ENCODE data around the gene PDGFA. TPM values are rescaled to one million over a fixed set of nuclear protein-coding genes. Genes with fewer than 3 reads are reported as not detected.

The PDGFA gene
- total RNA-seq, 1 experiment from 2014 or later = 129 TPM

DNA sequence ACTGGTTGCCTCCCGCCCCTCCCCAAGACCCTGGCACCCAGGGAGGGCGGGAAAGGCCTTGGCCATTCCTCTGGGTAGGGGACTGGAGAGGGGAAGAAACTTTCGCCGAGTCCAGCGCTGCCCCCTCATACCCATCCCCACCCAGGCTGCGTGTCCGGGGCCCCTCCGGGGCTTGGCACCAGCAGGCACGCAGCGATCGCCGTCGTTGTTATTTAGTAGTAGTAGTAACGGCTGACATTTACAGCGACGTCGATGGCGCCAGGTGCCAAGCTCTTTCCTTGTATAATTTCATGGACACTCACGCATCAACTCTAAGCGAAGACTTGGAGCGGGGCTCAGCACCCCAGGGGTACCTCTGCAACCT, 3.3 kb upstream of the PDGFA start:
- DNase-seq (ENCODE audit: low spot score) (no peak), ATAC-seq (no peak)
- ChIA-PET CTCF (interaction anchor here (2.2 kb wide), 1 partner anchor 201 kb away, joined by 5 read pairs; no protein-coding TSS in a partner anchor), POLR2A (no interaction called here)
- peak overlapping the region; percentile 51 for H3K4me3 Mint-ChIP-seq
- H3K27ac Mint-ChIP-seq = no peak overlapping the region
- TF ChIP-seq RORB (CRISPR knock-in tag; IDR thresholded peaks at IDR 0.05) (no peak), TP53 (CRISPR knock-in tag; IDR thresholded peaks at IDR 0.05) (no peak), GABPB1 (CRISPR knock-in tag; IDR thresholded peaks at IDR 0.05) (no peak), ZNF317 (CRISPR knock-in tag; IDR thresholded peaks at IDR 0.05; ENCODE audit: borderline replicate concordance, low read depth) (no peak), ZNF671 (CRISPR knock-in tag; IDR thresholded peaks at IDR 0.05) (no peak)
- TF ChIP-seq, protein P1, sequence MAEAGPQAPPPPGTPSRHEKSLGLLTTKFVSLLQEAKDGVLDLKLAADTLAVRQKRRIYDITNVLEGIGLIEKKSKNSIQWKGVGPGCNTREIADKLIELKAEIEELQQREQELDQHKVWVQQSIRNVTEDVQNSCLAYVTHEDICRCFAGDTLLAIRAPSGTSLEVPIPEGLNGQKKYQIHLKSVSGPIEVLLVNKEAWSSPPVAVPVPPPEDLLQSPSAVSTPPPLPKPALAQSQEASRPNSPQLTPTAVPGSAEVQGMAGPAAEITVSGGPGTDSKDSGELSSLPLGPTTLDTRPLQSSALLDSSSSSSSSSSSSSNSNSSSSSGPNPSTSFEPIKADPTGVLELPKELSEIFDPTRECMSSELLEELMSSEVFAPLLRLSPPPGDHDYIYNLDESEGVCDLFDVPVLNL (CRISPR knock-in tag; IDR thresholded peaks at IDR 0.05; ENCODE audit: borderline replicate concordance, low read depth) = no peak
- TF ChIP-seq, protein P2, sequence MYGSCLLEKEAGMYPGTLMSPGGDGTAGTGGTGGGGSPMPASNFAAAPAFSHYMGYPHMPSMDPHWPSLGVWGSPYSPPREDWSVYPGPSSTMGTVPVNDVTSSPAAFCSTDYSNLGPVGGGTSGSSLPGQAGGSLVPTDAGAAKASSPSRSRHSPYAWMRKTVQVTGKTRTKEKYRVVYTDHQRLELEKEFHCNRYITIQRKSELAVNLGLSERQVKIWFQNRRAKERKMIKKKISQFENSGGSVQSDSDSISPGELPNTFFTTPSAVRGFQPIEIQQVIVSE (CRISPR knock-in tag; IDR thresholded peaks at IDR 0.05; ENCODE audit: borderline replicate concordance) = no peak
- TF ChIP-seq, protein P3, sequence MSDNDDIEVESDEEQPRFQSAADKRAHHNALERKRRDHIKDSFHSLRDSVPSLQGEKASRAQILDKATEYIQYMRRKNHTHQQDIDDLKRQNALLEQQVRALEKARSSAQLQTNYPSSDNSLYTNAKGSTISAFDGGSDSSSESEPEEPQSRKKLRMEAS (CRISPR knock-in tag; IDR thresholded peaks at IDR 0.05) = no peak
- TF ChIP-seq, protein P4, sequence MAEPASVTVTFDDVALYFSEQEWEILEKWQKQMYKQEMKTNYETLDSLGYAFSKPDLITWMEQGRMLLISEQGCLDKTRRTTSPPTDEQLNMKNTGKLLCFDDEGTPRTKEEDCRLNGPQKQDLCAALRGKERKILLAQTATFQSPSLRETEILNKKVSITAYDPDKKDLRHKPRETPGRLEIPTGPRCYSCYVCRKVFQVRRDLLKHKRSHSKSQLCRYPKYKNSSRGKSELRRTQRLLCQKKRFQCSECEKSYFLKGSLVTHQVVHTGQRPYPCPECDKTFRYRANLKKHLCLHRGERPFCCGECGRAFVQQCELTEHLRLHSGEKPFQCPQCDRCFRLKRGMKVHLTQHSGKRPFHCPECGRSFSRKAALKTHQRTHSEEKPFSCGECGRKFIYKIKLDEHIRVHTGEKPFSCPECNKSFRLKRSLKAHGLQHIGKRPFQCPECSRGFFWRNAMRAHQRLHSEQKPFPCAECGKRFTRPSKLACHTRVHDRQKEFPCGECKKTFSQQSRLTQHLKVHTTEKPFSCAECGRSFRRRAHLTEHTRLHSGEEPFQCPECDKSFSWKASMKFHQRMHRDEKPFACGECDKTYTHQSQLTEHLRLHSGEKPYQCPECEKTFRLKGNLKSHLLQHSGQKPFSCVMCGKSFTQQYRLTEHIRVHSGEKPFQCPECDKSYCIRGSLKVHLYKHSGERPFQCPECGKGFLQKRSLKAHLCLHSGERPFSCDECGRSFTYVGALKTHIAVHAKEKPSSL (CRISPR knock-in tag; conservative IDR thresholded peaks at IDR 0.05) = no peak
- H3K27me3 Mint-ChIP-seq (ENCODE audit: low read depth) = peaks cover 48% of the 10 kb centered on the region
- H3K4me1 Mint-ChIP-seq = peaks cover 11% of the 10 kb centered on the region
- H3K36me3 Mint-ChIP-seq = no peaks in the 10 kb centered on the region; the same call in 1 of the 2 replicates
- no peaks in the 10 kb centered on the region for H3K9me3 Mint-ChIP-seq

DNA sequence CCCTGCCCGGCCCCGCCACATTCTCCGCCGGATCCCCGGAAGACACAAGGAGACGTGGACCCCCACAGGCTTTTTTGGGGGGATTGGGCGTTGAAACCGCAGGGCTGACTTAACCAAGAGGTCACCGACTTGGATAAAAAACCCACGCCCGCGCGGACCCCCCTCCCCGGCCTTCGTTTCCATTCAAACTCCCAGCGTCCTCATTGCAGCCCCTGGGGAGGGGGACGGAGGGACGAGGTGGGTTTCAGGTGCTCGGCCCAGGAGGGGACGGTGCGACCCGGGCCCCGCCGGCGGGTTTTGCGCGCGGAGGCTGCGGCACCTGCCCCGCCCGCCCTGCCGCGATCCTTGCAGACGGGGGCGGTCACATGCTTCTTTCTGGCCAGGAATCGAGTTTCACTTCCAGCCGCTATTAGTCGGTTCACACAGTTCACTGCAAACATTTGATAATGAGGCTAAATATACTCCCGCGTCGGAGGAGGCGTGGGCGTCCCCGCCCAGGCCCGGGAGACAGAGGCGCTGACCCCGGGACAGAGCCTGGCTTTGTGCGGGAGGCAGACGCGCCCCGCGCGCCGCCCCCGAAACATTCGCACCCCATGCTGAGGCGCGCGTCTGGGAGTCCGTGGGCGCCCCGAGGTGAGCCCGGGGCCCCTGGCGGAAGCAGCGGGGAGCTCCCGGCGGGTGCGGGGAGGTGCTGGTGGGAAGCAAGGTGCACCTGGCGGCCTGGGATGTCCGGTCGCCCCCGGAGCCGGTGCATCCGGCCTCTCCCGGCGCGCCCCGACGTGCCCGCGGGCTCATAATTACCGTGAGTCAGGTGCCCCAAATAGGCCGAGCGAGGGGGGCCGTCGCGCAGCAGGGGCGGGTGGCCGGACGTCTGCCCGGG, 2.7 kb upstream of the PDGFA start:
- ATAC-seq (no peak), DNase-seq (ENCODE audit: low spot score) (peak; percentile 42)
- Mint-ChIP-seq H3K27ac (no peak overlapping the region), H3K4me1 (peaks cover 11% of the 10 kb centered on the region), H3K4me3 (peak overlapping the region; percentile 65), H3K36me3 (no peaks in the 10 kb centered on the region; the same call in 1 of the 2 replicates), H3K27me3 (ENCODE audit: low read depth) (peaks cover 52% of the 10 kb centered on the region), H3K9me3 (no peaks in the 10 kb centered on the region)
- CTCF ChIA-PET = interaction anchor here (2.2 kb wide), 1 partner anchor 200 kb away, joined by 5 read pairs; no protein-coding TSS in a partner anchor
- POLR2A ChIA-PET = no interaction called here
- TF ChIP-seq, protein P5, sequence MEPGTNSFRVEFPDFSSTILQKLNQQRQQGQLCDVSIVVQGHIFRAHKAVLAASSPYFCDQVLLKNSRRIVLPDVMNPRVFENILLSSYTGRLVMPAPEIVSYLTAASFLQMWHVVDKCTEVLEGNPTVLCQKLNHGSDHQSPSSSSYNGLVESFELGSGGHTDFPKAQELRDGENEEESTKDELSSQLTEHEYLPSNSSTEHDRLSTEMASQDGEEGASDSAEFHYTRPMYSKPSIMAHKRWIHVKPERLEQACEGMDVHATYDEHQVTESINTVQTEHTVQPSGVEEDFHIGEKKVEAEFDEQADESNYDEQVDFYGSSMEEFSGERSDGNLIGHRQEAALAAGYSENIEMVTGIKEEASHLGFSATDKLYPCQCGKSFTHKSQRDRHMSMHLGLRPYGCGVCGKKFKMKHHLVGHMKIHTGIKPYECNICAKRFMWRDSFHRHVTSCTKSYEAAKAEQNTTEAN (CRISPR knock-in tag; IDR thresholded peaks at IDR 0.05) = 0 out of 2 replicates have a peak, but pooled peaks have one; percentile 31
- TF ChIP-seq, protein P3 (CRISPR knock-in tag; IDR thresholded peaks at IDR 0.05) = peak; percentile 34; the same call in 1 of the 2 replicates
- TF ChIP-seq, protein P6, sequence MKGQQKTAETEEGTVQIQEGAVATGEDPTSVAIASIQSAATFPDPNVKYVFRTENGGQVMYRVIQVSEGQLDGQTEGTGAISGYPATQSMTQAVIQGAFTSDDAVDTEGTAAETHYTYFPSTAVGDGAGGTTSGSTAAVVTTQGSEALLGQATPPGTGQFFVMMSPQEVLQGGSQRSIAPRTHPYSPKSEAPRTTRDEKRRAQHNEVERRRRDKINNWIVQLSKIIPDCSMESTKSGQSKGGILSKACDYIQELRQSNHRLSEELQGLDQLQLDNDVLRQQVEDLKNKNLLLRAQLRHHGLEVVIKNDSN (CRISPR knock-in tag; IDR thresholded peaks at IDR 0.05) = peak; percentile 66
- TF ChIP-seq, protein P7, sequence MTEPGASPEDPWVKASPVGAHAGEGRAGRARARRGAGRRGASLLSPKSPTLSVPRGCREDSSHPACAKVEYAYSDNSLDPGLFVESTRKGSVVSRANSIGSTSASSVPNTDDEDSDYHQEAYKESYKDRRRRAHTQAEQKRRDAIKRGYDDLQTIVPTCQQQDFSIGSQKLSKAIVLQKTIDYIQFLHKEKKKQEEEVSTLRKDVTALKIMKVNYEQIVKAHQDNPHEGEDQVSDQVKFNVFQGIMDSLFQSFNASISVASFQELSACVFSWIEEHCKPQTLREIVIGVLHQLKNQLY (CRISPR knock-in tag; IDR thresholded peaks at IDR 0.05) = no peak
- TF ChIP-seq ZNF423 (CRISPR knock-in tag; IDR thresholded peaks at IDR 0.05) (peak; percentile 91), CREM (CRISPR knock-in tag; IDR thresholded peaks at IDR 0.05) (no peak)
- TF ChIP-seq, protein P8, sequence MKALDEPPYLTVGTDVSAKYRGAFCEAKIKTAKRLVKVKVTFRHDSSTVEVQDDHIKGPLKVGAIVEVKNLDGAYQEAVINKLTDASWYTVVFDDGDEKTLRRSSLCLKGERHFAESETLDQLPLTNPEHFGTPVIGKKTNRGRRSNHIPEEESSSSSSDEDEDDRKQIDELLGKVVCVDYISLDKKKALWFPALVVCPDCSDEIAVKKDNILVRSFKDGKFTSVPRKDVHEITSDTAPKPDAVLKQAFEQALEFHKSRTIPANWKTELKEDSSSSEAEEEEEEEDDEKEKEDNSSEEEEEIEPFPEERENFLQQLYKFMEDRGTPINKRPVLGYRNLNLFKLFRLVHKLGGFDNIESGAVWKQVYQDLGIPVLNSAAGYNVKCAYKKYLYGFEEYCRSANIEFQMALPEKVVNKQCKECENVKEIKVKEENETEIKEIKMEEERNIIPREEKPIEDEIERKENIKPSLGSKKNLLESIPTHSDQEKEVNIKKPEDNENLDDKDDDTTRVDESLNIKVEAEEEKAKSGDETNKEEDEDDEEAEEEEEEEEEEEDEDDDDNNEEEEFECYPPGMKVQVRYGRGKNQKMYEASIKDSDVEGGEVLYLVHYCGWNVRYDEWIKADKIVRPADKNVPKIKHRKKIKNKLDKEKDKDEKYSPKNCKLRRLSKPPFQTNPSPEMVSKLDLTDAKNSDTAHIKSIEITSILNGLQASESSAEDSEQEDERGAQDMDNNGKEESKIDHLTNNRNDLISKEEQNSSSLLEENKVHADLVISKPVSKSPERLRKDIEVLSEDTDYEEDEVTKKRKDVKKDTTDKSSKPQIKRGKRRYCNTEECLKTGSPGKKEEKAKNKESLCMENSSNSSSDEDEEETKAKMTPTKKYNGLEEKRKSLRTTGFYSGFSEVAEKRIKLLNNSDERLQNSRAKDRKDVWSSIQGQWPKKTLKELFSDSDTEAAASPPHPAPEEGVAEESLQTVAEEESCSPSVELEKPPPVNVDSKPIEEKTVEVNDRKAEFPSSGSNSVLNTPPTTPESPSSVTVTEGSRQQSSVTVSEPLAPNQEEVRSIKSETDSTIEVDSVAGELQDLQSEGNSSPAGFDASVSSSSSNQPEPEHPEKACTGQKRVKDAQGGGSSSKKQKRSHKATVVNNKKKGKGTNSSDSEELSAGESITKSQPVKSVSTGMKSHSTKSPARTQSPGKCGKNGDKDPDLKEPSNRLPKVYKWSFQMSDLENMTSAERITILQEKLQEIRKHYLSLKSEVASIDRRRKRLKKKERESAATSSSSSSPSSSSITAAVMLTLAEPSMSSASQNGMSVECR (CRISPR knock-in tag; IDR thresholded peaks at IDR 0.05; ENCODE audit: borderline replicate concordance) = 0 out of 2 replicates have a peak, but pooled peaks have one; percentile 38
- TF ChIP-seq, protein P9, sequence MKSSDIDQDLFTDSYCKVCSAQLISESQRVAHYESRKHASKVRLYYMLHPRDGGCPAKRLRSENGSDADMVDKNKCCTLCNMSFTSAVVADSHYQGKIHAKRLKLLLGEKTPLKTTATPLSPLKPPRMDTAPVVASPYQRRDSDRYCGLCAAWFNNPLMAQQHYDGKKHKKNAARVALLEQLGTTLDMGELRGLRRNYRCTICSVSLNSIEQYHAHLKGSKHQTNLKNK (CRISPR knock-in tag; IDR thresholded peaks at IDR 0.05) = no peak
- TF ChIP-seq, protein P10, sequence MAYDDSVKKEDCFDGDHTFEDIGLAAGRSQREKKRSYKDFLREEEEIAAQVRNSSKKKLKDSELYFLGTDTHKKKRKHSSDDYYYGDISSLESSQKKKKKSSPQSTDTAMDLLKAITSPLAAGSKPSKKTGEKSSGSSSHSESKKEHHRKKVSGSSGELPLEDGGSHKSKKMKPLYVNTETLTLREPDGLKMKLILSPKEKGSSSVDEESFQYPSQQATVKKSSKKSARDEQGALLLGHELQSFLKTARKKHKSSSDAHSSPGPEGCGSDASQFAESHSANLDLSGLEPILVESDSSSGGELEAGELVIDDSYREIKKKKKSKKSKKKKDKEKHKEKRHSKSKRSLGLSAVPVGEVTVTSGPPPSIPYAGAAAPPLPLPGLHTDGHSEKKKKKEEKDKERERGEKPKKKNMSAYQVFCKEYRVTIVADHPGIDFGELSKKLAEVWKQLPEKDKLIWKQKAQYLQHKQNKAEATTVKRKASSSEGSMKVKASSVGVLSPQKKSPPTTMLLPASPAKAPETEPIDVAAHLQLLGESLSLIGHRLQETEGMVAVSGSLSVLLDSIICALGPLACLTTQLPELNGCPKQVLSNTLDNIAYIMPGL (CRISPR knock-in tag; IDR thresholded peaks at IDR 0.05) = 0 out of 2 replicates have a peak, but pooled peaks have one; percentile 41
